Astrocyte of the cerebellum (primary cell): ENCODE results near the gene NEO1.

Source experiments
- DNase-seq: peaks from one replicate; pipeline ENCODE4 v3.0.0-alpha.2; 2011; ENCODE audit warnings: low read depth
- H3K4me3 ChIP-seq: 2 replicates; pipeline ENCODE4 v1.5.1; 2011; ENCODE audit warnings: mild to moderate bottlenecking, low read depth, low read length, moderate library complexity
- in situ Hi-C: cut with HindIII; loops from 2 replicates; pipeline ENCODE4 v1.10.0; 2017; ENCODE audit warnings: low sequenced_read_pairs
- TF ChIP-seq, protein P1 (sequence below): IDR thresholded peaks from 2 replicates; pipeline ENCODE4 v1.5.1; 2012; ENCODE audit warnings: low read length, low read depth, moderate library complexity, mild to moderate bottlenecking; ENCODE audit errors: missing control alignments

Gene NEO1

DNA sequence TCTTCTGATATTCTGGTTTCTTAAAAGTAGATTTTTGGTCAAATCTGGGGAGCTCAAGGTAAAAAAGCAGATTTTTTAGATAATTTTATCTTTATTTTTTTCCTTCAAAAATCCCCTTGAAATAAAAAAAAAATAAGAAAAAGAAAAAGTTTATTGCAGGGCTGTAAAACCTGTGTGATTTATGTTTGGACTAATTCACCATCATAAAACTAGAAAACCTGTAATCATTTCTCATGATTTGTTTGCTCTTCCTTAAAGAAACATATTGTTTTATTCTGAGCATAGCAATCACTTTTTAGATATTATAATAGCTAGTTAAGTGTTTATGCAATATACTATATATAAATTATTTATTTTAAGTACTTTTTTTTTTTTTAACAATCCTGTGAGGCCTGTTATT, 68.0 kb downstream of the NEO1 start:
- in situ Hi-C loops: no loop called here
- no peak overlapping the region for H3K4me3 ChIP-seq
- no peak for DNase-seq
- TF ChIP-seq, protein P1, sequence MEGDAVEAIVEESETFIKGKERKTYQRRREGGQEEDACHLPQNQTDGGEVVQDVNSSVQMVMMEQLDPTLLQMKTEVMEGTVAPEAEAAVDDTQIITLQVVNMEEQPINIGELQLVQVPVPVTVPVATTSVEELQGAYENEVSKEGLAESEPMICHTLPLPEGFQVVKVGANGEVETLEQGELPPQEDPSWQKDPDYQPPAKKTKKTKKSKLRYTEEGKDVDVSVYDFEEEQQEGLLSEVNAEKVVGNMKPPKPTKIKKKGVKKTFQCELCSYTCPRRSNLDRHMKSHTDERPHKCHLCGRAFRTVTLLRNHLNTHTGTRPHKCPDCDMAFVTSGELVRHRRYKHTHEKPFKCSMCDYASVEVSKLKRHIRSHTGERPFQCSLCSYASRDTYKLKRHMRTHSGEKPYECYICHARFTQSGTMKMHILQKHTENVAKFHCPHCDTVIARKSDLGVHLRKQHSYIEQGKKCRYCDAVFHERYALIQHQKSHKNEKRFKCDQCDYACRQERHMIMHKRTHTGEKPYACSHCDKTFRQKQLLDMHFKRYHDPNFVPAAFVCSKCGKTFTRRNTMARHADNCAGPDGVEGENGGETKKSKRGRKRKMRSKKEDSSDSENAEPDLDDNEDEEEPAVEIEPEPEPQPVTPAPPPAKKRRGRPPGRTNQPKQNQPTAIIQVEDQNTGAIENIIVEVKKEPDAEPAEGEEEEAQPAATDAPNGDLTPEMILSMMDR: no peak

DNA sequence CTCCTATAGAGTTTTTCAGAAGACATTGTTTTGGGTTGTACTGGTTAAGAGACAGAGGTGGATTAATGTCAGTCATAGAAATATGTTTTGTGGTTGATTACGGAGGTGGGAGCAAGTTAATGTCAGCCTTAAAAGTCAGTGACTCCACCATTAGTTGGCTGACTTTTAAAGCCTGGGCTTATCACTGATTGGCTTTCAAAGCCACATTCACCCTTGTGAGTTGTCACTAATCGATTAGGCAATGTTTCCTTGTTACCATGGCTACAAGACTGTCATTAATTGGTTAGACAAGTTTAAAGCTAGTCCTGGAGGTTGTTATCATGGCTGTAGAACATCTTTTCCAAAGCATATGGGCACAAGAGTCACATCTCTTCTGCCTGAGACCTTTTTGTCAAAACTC, 73.0 kb downstream of the NEO1 start:
- H3K4me3 ChIP-seq: no peak overlapping the region
- DNase-seq: no peak
- TF ChIP-seq, protein P1: no peak
- in situ Hi-C loops: no loop called here

DNA sequence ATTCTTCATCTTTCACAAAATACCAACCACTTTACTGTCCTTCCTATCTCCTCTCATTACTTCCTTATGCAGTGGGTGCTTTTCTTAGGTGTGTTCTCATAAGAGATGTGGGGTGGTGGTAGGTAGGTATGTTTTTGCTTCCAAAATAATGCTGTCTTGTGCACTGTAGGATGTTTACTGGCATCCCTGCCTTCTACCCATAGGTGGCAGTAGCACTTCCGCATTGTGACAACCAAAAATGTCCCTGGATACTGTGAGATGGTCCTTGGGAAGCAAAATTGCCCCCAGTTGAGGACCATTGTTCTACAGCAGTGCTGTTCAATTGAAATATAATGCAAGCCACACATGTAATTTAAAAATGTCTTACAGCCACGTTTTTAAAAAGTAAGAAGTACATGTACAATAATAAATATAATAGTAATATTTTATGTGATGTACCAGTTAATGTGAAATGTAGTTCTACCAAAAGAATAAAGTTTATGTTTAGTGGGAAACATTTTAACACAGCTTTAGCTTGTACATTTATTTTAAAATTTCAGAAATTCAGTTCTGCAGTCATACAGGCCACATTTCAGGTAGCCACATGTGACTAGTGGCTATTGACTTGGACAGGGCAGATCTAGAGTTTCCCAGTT, 75.2 kb downstream of the NEO1 start:
- peak; percentile 1 for DNase-seq
- in situ Hi-C loops: no loop called here

DNA sequence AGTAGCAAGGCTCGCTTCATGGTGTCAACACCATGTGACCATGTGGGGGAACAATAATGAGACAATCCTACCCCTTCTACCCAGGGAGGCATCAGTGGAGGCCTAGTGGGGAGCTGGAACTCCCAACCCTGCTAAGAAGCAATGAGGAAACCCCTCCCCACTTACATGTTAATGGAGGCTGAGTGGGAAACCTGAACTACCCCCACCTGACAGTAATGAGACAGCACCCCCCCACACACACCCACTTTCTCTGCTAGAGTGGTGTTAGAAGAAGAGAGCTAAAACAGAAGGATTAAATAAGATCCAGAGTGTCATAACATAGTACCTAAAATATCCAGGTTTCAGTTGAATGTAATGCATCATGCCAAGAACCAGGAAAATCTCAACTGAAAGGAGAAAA, 78.6 kb downstream of the NEO1 start:
- DNase-seq: no peak
- in situ Hi-C loops: no loop called here
- H3K4me3 ChIP-seq: no peak overlapping the region
- TF ChIP-seq, protein P1: no peak

More for the DNA sequence above, 75.2 kb downstream of the NEO1 start:
- H3K4me3 ChIP-seq: no peak overlapping the region
- TF ChIP-seq, protein P1: peak; percentile 87

DNA sequence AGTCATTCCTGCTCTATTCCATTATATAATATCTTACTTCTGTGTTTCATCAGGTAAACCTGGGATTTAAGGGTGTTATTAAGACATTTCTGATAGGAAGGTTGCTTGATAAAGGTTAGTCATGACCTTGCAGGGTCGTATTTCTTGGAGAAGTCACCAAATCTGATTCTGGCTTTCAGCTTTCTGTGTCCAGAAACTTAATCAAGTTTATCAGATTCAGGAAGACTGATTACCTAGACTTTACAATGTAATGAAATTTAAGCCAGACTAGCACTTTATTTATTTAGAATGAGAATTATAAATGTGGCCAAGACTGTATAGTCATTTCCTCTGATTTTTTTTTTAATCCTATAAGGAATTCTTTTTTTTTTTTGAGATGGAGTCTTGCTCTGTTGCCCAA, 81.9 kb downstream of the NEO1 start:
- TF ChIP-seq, protein P1: no peak
- no peak for DNase-seq
- in situ Hi-C loops: no loop called here
- H3K4me3 ChIP-seq: no peak overlapping the region

DNA sequence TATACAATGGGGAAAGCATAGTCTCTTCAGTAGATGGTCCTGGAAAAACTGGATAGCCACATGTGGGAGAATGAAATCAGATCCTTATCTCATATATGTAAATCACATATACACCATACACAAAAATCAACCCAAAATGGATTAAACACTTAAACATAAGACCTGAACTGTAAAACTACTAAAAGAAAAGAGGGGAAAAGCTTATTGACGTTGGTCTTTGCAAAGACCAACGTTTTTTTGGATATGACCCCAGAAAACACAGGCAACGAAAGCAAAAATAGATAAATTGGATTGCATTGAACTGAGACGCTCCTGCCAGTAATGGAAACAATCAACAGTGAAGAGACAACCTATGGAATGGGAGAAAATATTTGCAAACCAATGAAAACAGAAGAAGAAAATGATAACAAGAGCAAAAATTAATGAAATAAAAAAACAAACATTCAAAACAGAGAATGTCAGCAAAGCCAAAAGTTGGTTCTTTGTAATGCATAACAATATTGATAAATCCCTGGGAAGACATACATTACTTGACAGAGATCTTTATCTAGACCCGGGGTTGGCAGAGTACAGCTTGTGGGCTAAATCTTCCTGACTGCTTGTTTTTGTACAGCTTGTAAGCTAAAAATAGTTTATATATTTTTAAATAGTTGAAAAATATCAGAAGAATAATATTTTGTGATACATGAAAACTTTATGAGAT, 86.9 kb downstream of the NEO1 start:
- in situ Hi-C loops: no loop called here
- TF ChIP-seq, protein P1: no peak
- DNase-seq: no peak
- no peak overlapping the region for H3K4me3 ChIP-seq
